Measurements from ENCODE around the gene MARCHF10.
"Not testable (repeated sequence)": the region's sequence is repeated elsewhere in the genome, so short reads cannot be mapped to it uniquely, and the experiment has no call there.

- not testable (repeated sequence) for TF ChIP-seq POLR2AphosphoS5, POLR2A (IDR thresholded peaks at IDR 0.05)
- TF ChIP-seq, protein P1, sequence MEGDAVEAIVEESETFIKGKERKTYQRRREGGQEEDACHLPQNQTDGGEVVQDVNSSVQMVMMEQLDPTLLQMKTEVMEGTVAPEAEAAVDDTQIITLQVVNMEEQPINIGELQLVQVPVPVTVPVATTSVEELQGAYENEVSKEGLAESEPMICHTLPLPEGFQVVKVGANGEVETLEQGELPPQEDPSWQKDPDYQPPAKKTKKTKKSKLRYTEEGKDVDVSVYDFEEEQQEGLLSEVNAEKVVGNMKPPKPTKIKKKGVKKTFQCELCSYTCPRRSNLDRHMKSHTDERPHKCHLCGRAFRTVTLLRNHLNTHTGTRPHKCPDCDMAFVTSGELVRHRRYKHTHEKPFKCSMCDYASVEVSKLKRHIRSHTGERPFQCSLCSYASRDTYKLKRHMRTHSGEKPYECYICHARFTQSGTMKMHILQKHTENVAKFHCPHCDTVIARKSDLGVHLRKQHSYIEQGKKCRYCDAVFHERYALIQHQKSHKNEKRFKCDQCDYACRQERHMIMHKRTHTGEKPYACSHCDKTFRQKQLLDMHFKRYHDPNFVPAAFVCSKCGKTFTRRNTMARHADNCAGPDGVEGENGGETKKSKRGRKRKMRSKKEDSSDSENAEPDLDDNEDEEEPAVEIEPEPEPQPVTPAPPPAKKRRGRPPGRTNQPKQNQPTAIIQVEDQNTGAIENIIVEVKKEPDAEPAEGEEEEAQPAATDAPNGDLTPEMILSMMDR (IDR thresholded peaks at IDR 0.05) = not testable (repeated sequence)
Measured at GRCh38 chr17:62785983-62786382, 22.1 kb downstream of the MARCHF10 start.

Data from breast epithelium (tissue), 3 donors.